ENCODE measurements around the gene KIAA0232.

DNA sequence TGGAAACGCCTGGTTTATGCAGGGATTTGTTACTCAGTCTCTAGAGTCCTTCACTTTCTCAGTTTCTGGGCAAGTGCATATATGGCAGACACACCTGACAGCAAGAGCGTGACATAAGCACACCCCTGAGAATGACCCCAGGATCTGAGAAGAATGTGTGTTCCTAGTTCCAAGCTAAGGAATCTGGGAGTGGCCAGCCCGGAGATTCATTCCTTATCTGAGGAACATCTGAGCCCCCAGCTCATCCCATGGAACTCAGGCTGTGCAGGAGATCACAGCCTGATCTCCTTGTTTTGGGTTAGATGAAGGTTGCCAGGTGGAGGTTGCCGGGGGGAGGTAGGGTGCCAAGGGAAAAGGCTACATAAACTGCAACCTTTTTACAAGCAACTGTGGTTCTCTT is 23.8 kb upstream of the KIAA0232 start:
- no peak for TF ChIP-seq POLR2A (IDR thresholded peaks at IDR 0.05)
- TF ChIP-seq, protein P1, sequence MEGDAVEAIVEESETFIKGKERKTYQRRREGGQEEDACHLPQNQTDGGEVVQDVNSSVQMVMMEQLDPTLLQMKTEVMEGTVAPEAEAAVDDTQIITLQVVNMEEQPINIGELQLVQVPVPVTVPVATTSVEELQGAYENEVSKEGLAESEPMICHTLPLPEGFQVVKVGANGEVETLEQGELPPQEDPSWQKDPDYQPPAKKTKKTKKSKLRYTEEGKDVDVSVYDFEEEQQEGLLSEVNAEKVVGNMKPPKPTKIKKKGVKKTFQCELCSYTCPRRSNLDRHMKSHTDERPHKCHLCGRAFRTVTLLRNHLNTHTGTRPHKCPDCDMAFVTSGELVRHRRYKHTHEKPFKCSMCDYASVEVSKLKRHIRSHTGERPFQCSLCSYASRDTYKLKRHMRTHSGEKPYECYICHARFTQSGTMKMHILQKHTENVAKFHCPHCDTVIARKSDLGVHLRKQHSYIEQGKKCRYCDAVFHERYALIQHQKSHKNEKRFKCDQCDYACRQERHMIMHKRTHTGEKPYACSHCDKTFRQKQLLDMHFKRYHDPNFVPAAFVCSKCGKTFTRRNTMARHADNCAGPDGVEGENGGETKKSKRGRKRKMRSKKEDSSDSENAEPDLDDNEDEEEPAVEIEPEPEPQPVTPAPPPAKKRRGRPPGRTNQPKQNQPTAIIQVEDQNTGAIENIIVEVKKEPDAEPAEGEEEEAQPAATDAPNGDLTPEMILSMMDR (IDR thresholded peaks at IDR 0.05), result no peak
